ENCODE results near the gene KAZN. TPM values are rescaled to one million over a fixed set of nuclear protein-coding genes. Genes with fewer than 3 reads are reported as not detected.

Gene KAZN
- total and polyA plus RNA-seq, 12 donors, result 1.1 to 6.5 (median 1.9) TPM

DNA sequence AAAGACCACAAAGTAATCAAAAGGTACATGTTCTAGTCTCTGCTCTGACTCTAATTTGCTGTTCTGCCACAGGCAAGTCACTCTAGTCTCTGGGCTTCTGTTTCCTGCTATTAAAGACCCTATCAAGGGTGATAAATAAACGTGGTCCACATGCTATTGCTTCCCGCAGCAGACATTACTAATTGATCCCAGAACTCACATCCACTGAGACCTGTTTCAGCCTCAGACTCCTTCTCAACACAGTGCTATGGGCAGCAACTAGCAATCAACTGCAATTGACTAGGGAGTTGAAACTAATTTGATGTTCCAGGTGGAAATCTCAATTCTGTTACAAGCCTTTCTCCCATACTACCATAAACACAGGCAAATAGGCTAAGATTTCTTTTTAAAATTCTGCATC lies 150.5 kb downstream of the KAZN start:
- peaks cover 0 to 22% (median 1%) of the 10 kb centered on the region in 7 donors for H3K27me3 ChIP-seq
- ATAC-seq (no peak), DNase-seq (no peak)
- H3K4me3 ChIP-seq, result no peak overlapping the region
- WGBS, 2 donors, result 56 to 60% methylated on average over 2 of the region's 2 CpGs
- H3K9me3 ChIP-seq, result peaks cover 0 to 7% (median 0%) of the 10 kb centered on the region in 11 donors
- intact Hi-C loops (cut with DNase I), result no loop called here
- no peaks in the 10 kb centered on the region for H3K36me3 ChIP-seq
- H3K4me1 ChIP-seq, result no peaks in the 10 kb centered on the region
- TF ChIP-seq, protein P1, sequence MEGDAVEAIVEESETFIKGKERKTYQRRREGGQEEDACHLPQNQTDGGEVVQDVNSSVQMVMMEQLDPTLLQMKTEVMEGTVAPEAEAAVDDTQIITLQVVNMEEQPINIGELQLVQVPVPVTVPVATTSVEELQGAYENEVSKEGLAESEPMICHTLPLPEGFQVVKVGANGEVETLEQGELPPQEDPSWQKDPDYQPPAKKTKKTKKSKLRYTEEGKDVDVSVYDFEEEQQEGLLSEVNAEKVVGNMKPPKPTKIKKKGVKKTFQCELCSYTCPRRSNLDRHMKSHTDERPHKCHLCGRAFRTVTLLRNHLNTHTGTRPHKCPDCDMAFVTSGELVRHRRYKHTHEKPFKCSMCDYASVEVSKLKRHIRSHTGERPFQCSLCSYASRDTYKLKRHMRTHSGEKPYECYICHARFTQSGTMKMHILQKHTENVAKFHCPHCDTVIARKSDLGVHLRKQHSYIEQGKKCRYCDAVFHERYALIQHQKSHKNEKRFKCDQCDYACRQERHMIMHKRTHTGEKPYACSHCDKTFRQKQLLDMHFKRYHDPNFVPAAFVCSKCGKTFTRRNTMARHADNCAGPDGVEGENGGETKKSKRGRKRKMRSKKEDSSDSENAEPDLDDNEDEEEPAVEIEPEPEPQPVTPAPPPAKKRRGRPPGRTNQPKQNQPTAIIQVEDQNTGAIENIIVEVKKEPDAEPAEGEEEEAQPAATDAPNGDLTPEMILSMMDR (IDR thresholded peaks at IDR 0.05), result no peak
- no peak overlapping the region for H3K27ac ChIP-seq

DNA sequence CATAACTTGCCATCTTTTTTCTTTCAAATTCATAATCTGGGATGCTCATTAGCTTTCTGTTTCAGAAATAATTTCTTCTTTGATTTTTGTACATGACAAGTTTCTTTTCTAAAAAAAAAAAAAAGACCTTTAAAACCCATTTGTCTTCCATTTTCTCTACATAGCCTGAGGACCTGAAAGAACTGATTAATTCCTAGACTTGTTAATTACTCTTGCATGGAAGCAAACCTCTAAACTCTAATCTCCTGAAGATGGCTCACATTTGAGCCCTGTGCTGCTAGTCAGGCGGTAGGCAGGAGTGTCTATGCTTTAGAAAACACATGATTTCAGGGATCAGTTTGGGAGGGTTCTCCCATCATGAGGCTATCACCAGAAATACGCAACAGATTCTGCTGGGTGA lies 152.0 kb downstream of the KAZN start:
- no peaks in the 10 kb centered on the region for H3K4me1 ChIP-seq
- ATAC-seq, result no peak
- intact Hi-C loops (cut with DNase I), result no loop called here

DNA sequence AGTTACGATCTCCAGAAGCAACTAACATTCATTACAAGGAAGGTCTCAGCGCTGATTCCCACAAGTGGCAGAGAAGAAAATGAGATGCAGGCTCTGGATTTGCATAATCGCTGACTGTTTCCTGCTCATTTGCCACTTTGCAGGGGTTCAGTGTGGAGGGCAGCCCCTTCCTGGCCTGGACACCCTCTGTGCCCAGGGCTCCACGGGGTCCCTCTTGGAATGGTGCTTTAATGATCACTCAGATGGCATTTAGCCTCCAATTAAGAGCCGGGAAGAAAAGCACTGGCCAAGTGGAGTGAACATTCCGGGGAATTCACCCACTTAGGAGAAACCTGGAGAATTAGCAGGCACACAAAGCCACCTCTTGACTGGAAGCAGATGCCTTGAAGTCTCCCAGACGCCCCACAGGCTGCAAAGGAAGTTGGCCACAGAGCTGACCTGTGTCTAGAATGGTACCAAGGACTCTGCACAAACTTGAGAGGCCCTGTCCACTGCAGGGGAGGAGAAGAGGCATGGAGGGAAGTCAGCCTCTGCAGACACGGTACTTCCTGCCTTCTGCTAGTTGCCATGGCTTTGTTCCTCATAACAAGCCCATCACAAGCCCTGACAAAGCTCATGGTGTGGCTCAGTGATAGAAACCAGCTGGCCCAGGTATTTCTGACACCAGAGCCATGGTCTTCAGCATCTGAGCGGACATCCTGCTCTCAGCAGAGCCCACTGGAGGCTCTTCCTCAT lies 157.2 kb downstream of the KAZN start:
- Histone ChIP-seq H3K9me3 (peaks cover 0 to 7% (median 0%) of the 10 kb centered on the region in 11 donors), H3K4me3 (no peak overlapping the region), H3K4me1 (no peaks in the 10 kb centered on the region), H3K27ac (no peak overlapping the region), H3K36me3 (no peaks in the 10 kb centered on the region), H3K27me3 (peaks cover 0 to 44% (median 24%) of the 10 kb centered on the region in 7 donors)
- no peak for DNase-seq
- ATAC-seq, result no peak
- TF ChIP-seq, protein P1 (IDR thresholded peaks at IDR 0.05), result no peak
- WGBS, 2 donors, result 40 to 57% methylated on average over 9 of the region's 9 CpGs
- intact Hi-C loops (cut with DNase I), result no loop called here

More for the DNA sequence above, 152.0 kb downstream of the KAZN start:
- no peak overlapping the region for H3K4me3 ChIP-seq
- peaks cover 0 to 29% (median 3%) of the 10 kb centered on the region in 7 donors for H3K27me3 ChIP-seq
- WGBS, 2 donors, result 77 to 86% methylated on average over 2 of the region's 2 CpGs
- no peak overlapping the region for H3K27ac ChIP-seq
- no peaks in the 10 kb centered on the region for H3K36me3 ChIP-seq
- no peak for DNase-seq
- H3K9me3 ChIP-seq, result peaks cover 0 to 7% (median 0%) of the 10 kb centered on the region in 11 donors
- TF ChIP-seq, protein P1 (IDR thresholded peaks at IDR 0.05), result no peak

DNA sequence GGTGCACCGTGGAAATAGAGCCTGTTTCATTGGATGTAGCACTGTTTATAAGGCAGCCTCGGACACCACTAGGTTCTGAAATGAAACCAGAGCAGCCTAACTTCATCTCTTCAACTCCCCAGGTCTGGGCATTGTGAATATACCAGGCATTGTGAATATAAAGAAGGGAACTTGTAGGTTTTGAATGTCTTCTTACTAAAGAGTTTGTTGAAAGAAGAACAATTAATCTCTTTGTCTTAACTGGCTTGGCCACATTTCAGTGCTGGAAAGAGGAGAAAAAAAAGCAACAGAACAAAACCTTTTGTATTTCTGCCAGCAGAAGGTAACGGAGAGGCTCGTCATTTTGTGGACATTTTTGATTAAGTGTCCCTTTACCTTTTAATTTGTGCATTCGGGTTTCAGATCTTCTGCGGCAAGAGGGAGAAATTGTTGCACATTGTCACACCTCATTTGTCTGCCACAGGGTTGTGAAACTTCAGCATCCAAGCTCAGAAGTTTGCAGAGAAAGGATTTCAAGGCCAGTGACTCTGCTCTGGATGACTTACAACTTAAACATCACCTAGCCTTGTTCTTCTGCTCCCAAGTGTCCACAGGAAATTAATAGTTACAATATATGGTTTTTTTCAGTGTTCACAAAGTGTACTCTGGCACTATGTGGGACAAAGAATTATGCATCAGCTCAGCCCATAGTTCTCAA lies 158.3 kb downstream of the KAZN start:
- Histone ChIP-seq H3K4me3 (no peak overlapping the region), H3K27ac (no peak overlapping the region), H3K27me3 (peaks cover 0 to 53% (median 30%) of the 10 kb centered on the region in 7 donors), H3K4me1 (no peaks in the 10 kb centered on the region), H3K9me3 (peaks cover 0 to 7% (median 0%) of the 10 kb centered on the region in 11 donors), H3K36me3 (no peaks in the 10 kb centered on the region)
- ATAC-seq (no peak), DNase-seq (no peak)
- TF ChIP-seq, protein P1 (IDR thresholded peaks at IDR 0.05), result no peak
- intact Hi-C loops (cut with DNase I), result no loop called here
- 62 to 64% methylated on average over 6 of the region's 6 CpGs for WGBS, 2 donors
